IPS-18a (cell line): ENCODE results near the gene TMEM132A.
A peak's percentile ranks its signal among the peaks of the same experiment; 100 is the strongest.

Source experiments
- H3K27ac ChIP-seq: one replicate; pipeline ENCODE4 v1.5.1; 2013; ENCODE audit warnings: low read length
- H3K27me3 ChIP-seq: one replicate; pipeline ENCODE4 v1.6.1; 2013; ENCODE audit warnings: mild to moderate bottlenecking, low read length; ENCODE audit not compliant: control insufficient read depth, insufficient read depth
- H3K36me3 ChIP-seq: one replicate; pipeline ENCODE4 v1.6.1; 2013; ENCODE audit warnings: low read depth, low read length; ENCODE audit not compliant: control insufficient read depth
- H3K4me1 ChIP-seq: one replicate; pipeline ENCODE4 v1.6.1; 2013; ENCODE audit warnings: low read depth, low read length; ENCODE audit not compliant: control insufficient read depth
- H3K4me3 ChIP-seq: one replicate; pipeline ENCODE4 v1.5.1; 2013; ENCODE audit warnings: low read length
- H3K9ac ChIP-seq: one replicate; pipeline ENCODE4 v1.6.1; 2013; ENCODE audit warnings: mild to moderate bottlenecking, low read length, moderate library complexity
- H3K9me3 ChIP-seq: one replicate; pipeline ENCODE4 v1.6.1; 2013; ENCODE audit warnings: low read depth, low read length; ENCODE audit not compliant: control insufficient read depth

TMEM132A gene

GRCh38 chr11:60924110-60924905 is at the start of gene TMEM132A:
Gene TMEM132A, plus strand, starts transcription at chr11:60924460. Its CDS starts 174 bp downstream, at chr11:60924634.
- Histone ChIP-seq H3K27me3 (no peaks in the 10 kb centered on the region), H3K36me3 (peaks cover 38% of the 10 kb centered on the region), H3K4me1 (peaks cover 17% of the 10 kb centered on the region), H3K9me3 (no peaks in the 10 kb centered on the region), H3K9ac (peak within 1 kb of the TSS; percentile 63), H3K27ac (no peak within 1 kb of the TSS), H3K4me3 (peak within 1 kb of the TSS; percentile 83)

GRCh38 chr11:60875366-60876167 is 48.7 kb upstream of the TMEM132A start:
- Histone ChIP-seq H3K9me3 (no peaks in the 10 kb centered on the region), H3K27me3 (no peaks in the 10 kb centered on the region), H3K36me3 (peaks cover 4% of the 10 kb centered on the region), H3K9ac (no peak overlapping the region), H3K4me3 (no peak overlapping the region), H3K27ac (no peak overlapping the region), H3K4me1 (no peaks in the 10 kb centered on the region)

- H3K4me1 ChIP-seq = no peaks in the 10 kb centered on the region
- H3K27me3 ChIP-seq = no peaks in the 10 kb centered on the region
- no peak overlapping the region for H3K9ac ChIP-seq
- H3K36me3 ChIP-seq = peaks cover 4% of the 10 kb centered on the region
- H3K9me3 ChIP-seq = no peaks in the 10 kb centered on the region
- H3K27ac ChIP-seq = no peak overlapping the region
- H3K4me3 ChIP-seq = no peak overlapping the region
Measured at GRCh38 chr11:60876168-60876485, 48.1 kb upstream of the TMEM132A start.

- H3K4me1 ChIP-seq = no peaks in the 10 kb centered on the region
- peaks cover 4% of the 10 kb centered on the region for H3K36me3 ChIP-seq
- no peaks in the 10 kb centered on the region for H3K27me3 ChIP-seq
- H3K27ac ChIP-seq = no peak overlapping the region
- no peaks in the 10 kb centered on the region for H3K9me3 ChIP-seq
- no peak overlapping the region for H3K9ac ChIP-seq
- H3K4me3 ChIP-seq = no peak overlapping the region
Measured at GRCh38 chr11:60878245-60879101, 45.8 kb upstream of the TMEM132A start.

GRCh38 chr11:60879104-60879503 is 45.2 kb upstream of the TMEM132A start:
- Histone ChIP-seq H3K36me3 (peaks cover 4% of the 10 kb centered on the region), H3K27me3 (no peaks in the 10 kb centered on the region), H3K4me3 (no peak overlapping the region), H3K9me3 (no peaks in the 10 kb centered on the region), H3K4me1 (no peaks in the 10 kb centered on the region), H3K9ac (no peak overlapping the region), H3K27ac (no peak overlapping the region)

- H3K36me3 ChIP-seq = peaks cover 4% of the 10 kb centered on the region
- no peak overlapping the region for H3K4me3 ChIP-seq
- no peaks in the 10 kb centered on the region for H3K4me1 ChIP-seq
- no peaks in the 10 kb centered on the region for H3K27me3 ChIP-seq
- no peak overlapping the region for H3K27ac ChIP-seq
- H3K9ac ChIP-seq = no peak overlapping the region
- no peaks in the 10 kb centered on the region for H3K9me3 ChIP-seq
Measured at GRCh38 chr11:60879971-60880588, 44.2 kb upstream of the TMEM132A start.

- Histone ChIP-seq H3K36me3 (peaks cover 4% of the 10 kb centered on the region), H3K9ac (no peak overlapping the region), H3K4me3 (no peak overlapping the region), H3K4me1 (no peaks in the 10 kb centered on the region), H3K9me3 (no peaks in the 10 kb centered on the region), H3K27ac (no peak overlapping the region), H3K27me3 (no peaks in the 10 kb centered on the region)
Measured at GRCh38 chr11:60880643-60881282, 43.5 kb upstream of the TMEM132A start.

- Histone ChIP-seq H3K9me3 (no peaks in the 10 kb centered on the region), H3K36me3 (peaks cover 20% of the 10 kb centered on the region), H3K27ac (no peak overlapping the region), H3K27me3 (no peaks in the 10 kb centered on the region), H3K4me1 (no peaks in the 10 kb centered on the region), H3K9ac (no peak overlapping the region), H3K4me3 (no peak overlapping the region)
Measured at GRCh38 chr11:60887556-60887955, 36.7 kb upstream of the TMEM132A start.

GRCh38 chr11:60889869-60890311 is 34.4 kb upstream of the TMEM132A start:
- H3K27ac ChIP-seq = no peak overlapping the region

GRCh38 chr11:60890696-60891095 is 33.6 kb upstream of the TMEM132A start:
- H3K9ac ChIP-seq = no peak overlapping the region
- H3K27me3 ChIP-seq = no peaks in the 10 kb centered on the region
- H3K9me3 ChIP-seq = no peaks in the 10 kb centered on the region
- H3K27ac ChIP-seq = no peak overlapping the region
- peaks cover 49% of the 10 kb centered on the region for H3K36me3 ChIP-seq
- H3K4me3 ChIP-seq = no peak overlapping the region
- no peaks in the 10 kb centered on the region for H3K4me1 ChIP-seq

More at GRCh38 chr11:60889869-60890311, 34.4 kb upstream of the TMEM132A start:
- Histone ChIP-seq H3K4me3 (no peak overlapping the region), H3K9me3 (no peaks in the 10 kb centered on the region), H3K36me3 (peaks cover 41% of the 10 kb centered on the region), H3K4me1 (no peaks in the 10 kb centered on the region), H3K27me3 (no peaks in the 10 kb centered on the region), H3K9ac (no peak overlapping the region)
